ENCODE results near the gene MAP3K6. TPM values are rescaled to one million over a fixed set of nuclear protein-coding genes. Genes with fewer than 3 reads are reported as not detected.

MAP3K6 gene
- total RNA-seq, 1 donor from 2014 or later = 12.9 TPM

DNA sequence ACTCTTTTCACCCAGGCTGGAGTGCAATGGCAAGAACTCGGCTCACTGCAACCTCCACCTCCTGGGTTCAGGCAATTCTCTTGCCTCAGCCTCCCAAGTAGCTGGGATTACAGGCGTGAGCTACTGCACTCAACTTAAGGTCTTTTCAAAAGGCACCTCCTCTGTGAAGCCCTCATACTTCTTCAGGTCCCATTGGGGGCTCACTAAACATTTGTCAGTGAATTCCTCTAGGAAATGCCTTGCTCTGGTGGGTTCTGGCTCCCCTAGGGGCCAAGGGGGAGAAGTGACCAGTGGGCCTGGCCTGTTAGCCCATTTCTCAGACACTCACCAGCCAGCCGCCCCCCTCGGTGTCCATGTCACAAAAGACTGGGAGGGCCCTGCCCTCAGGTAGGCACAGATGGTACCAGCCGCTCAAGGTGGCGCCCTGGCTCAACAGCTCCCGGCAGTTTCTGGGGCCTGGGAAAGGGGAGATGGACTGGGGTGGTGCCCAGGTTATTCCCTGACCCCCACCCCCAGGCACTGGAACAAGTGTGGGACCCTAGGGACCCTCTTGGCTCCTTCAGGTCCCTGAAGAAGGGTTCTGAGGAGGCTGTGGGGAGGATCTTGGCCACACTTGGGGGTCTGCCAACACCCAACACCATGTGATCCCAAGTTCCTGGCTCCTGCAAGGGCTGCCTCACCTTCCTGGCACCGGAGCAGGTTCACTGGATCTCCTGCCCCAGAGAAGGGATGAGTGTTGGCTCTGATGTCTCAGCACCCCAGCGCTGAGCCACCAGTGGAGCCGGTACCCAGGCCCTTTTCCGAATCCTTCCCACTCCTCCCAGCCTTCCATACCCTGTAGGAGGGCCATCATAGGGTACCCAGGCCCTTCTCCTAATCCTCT, 6.3 kb upstream of the MAP3K6 start:
- DNase-seq = no peak

DNA sequence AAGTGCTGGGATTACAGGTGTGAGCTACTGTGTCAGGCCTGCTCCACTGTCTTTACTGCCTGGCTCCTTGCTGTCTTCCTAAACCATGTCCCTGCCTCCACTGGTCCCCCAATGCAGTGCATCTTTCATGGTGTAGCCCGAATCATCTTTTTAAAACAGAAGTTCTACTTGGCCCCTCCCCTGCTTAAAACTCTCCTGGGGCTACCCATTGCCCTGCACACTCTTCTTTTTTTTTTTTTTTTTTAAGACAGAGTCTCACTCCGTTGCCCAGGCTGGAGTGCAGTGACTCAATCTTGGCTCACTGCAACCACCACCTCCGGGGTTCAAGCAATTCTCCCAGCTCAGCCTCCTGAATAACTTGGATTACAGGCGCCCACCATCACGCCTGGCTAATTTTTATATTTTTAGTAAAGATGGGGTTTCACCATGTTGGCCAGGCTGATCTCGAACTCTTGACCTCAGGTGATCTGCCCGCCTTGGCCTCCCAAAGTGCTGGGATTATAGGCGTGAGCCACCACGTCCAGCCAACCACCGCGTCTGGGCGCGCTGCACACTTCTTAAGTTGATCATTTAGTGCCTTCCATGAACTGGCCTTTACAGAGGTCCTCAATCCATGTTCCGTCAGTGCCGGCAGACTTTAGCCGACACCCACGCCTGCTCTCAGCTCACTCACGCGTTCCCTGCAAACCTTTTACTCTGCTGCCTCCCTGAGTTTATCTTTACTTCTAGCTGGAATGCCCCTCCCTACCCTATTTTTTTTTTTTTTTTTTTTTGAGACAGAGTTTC, 5.5 kb upstream of the MAP3K6 start:
- DNase-seq = no peak

DNA sequence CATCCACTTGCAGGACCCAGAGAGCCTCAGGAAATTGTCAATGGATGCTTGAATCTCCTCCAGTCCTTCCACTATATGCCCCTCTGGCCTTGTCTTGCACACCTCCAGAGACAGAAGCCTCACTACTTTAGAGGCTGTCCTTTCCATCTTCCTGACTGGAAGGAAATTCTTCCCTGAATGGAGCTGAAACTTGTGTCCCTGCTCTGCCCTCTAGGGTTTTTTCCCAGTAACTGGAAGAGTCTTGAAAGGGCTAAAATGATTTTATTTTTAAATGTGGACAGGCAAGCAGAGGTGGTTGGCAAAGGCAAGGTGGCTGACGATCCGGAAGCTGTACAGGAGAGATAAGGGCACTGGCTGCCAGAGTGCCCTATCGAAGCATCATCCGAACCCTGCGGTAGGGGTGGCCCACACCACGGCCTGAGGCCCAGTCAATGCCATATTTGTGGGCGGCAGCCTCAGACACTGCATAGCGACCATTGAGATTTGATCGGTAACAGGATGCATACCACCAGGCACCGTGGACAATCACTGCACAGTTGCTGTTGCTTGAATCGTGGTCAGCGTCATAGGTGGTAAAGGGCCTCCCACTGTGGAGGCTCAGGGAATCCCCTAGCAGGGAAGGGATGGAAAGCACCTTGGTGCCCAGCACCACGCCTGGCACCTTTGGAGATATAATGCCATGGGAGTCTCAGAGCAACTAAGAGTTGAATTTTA, 2.3 kb upstream of the MAP3K6 start:
- no peak for DNase-seq

DNA sequence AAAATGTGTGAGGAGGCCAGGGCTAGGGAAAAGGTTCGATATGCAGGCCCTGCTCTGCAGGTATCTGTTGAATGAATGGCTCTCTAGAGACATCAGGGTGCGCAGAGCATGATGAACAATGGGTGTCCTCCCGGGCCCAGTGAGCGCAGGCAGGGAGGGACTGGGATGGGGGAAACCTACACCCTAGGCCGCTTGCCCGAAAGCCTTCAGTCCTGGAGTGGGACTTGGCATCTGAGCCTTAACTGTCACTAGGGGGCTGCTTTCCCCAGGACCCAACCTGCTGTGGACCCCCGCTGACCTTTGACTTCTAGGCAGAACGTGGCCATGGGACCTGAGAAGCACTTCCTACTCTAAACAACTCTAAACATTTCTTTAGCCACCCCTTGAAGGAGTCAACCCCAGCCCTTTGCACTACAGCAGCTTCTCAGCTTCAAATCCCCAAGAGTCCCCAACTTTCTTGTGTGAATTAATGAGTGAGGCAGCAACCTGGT, 444 bp upstream of the MAP3K6 start:
- DNase-seq = no peak

DNA sequence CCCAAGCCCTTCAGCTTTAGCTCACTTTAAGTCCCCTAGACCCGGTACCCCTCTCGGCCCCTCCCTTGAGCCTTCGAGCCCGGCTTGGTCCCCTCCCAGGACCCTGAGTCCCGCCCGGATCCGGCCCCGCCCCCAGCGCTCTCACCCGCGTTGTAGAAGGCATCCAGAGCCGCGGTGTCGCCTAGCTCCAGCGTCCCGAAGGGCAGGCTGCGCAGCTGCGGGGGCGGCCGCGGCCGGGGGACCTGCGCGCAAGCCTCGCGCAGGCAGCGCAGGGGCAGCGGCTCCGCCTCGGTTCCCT, 699 bp downstream of the MAP3K6 start:
- DNase-seq = peak; percentile 91

DNA sequence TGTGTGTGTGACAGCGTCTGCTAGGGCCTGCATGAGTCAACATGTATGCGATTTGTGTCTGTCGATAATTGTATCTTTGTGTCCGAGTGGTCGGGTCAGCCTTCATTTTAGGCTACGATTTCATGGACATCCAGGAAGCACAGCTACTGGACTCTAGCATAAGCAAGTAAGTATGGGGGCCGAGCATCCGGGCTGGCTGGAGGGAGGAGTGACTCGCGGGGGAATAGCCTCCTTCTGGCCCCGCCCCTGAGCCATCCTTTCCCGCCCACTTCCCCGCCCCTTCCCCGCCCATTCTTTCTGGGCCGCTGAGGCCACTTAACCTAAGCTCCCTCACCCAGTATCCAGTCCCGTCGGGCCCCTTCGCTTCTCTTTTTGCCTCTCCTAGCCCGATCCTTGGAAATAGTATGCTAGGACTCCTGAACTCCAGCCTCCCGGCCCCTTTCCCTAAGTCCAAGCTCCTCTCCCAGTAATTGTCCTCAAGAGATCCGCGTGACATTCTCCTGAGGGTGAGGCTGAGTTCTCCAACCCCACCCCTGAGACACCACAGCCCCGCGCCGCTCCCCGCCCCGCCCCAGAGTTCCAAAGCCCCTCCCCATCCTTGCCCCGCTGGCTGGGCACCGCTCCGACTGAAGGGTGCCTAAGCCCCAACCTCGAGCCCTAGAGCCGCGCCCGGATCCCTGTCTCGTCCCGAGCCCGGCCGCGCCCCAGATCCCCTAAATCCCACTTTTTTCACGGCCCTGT, 1.2 kb downstream of the MAP3K6 start:
- peak; percentile 94 for DNase-seq

DNA sequence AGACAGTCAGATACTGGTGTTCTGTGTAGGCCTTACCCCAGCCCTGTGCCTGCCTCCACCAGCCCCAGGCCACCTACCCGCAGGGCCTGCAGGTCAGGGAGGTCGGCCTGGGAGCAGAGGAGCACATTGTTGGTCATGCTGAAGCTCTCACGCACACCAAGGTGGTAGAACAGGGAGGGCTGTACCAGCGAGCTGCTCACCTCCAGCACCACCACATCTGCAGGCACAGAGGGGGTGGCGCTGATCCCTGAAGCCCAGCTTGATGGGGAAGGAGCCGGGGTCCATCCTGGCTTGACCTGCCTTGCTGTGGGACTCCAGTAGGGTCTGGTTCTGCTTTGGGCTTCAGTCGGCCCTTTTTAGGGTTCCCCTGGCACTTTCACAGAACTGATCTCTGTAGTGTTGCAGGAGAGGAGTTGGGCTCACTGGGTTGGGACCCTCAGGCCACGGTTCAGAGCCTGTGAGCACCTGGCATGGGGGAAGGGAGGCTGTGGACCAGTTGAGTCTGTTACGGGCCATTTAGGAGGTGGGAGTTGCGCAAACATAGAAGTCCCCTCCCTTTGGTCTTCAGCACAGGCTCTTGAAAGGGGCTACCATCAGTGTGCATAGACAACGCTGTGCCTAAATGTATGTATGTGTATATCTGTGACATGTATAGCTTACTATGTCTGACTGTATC, 1.9 kb downstream of the MAP3K6 start:
- DNase-seq = no peak

DNA sequence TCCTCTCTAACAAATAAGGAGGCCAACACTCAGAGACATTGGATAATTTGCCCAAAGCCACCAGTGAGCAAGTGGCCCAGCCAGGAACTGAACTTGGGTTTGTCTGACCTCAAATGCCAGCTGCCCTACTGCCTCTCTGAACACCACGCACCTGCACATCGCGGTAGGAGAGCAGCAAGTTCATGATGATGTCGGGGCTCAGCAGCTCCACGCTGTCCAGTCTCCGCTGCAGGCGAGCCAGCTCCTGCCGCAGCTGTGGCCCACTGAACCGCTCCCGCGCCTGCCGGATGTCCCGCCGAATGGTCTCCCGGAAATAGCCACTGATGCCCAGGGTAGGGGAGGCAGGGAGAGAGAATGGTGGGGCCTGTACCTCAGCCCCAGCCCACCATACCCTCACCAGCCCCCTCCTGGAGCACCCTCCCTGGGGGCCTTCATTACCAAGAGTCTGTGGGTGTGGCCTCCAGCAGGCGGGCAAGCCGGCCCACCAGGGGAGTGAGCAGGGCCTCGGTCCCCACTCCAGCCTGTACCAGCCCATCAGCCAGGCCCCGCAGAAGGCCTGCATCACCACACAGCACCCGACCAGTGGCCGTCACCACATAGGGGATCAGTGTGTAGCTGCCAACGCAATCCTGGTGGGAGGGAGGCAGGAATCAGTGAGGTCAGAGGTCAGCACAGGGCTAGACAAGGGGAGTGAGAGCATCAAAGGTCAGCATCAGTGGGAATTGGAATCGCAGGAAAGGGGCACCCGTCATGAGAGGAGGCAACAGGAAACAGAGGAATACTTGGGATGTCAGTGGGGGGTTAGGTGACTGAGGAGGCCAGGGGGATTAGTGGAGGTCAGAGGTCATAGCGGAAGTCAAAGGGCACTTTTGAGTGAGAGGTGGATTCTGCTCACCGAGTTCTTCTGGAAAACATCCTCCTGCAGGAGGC, 2.7 kb downstream of the MAP3K6 start:
- no peak for DNase-seq

DNA sequence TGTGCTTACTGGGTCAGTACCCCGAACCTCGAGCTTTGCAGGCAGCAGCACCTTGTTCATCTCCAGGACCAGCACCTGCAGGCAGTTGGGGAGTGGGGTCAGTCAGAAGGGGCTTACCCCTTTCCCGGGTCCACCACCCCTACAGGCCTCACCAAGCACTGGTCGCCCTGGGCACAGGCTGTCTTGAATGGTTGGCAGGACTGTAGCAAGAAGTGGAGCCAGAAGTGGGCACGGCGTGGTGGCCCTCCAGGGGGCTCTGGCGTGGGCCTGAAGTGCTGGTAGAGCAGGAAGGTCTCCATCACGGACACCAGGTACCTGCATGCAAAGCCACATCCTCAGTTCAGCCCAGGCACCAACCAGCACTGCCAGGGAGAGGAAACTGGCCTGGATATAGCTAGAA, 5.2 kb downstream of the MAP3K6 start:
- DNase-seq = no peak

DNA sequence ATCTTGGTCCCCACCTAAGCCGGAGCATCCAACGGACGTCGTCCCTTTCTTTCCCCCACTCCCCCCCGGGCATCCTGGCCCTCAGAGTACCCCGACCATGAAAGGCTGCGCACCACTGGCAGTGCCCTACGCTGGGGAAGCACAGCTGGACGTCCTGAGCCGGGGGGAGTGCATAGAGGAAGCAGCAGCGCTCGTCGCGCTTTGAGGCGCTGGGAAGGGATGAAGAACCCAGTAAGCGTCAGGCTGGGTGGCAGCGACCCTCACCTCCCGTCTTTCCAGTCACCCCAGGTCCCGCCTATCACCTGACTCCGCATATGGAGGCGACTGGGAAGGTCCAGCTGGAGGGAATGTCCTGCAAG, 5.7 kb downstream of the MAP3K6 start:
- DNase-seq = no peak

DNA sequence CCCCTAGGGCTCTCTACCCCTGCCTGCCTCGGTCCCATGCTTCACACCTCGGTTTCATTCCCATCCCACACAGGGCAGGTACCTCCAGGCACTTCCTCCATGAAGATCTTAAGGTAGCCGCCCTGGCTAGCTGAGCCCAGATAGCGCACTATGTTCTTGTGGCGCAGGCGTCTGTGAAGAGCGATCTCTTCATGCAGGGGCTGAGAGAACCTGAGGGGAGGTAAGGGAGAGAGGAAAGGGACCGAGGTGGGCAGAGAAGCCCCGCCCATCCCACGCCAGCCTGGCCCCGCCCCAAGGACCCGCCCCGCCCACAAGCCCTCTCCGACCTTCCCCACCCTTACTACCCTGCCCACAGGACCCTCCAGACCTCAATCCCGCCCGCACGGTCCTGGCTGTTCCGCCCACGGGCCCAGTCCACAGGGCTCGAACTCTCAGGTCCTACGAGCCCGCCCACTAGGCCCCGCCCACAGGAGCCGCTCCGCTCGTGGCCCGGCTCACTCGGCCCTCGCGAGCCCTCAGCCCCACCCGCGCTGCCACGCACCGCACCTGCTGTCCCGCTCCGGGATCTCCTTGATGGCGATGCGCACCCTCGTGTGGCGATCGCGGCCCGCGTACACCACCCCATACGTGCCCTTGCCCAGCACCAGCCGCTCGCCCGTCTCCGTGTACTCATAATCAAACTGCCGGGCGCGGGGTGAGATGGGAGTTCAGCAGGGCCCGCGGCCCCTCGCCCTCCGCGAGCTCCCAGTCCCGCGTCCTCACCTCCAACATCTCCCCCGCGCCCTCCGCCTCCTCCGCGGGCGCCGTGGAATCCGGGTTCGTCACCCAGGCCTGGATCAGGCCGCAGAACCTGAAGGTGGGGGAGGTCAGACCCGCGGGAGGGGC, 6.4 kb downstream of the MAP3K6 start:
- DNase-seq = no peak

DNA sequence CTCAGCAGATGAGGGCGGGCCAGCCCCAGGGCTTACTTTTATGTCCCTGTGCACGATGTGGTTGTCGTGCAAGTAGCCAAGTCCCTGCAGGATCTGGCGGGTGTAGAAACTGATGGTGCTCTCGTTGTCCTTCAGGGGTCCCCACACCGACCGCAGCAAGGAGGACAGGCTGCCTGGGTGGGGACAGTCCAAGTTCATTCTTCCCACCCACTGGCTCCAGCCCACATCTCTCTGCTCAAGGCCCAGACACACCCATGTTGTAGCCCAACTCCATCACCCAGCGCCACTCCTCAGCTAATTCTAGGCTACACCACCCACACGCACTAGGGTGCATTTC, 7.0 kb downstream of the MAP3K6 start:
- DNase-seq = no peak

DNA sequence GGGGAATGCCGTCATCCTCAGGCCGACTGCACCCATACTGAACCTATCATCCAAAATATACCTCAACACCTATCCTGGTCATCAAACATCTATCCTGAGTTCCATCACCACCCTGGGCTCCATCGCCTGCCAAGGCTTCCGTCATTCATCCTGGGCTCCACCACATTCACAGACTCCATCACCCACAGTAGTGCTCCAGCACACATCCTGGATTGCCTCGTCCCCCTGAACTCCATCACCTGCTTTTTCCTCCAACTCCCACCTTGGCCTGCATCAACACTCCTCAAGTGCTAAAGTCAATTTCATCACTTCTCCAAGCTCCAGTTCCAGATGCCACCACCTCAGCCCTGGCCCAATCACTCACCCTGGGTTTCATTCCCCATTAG, 7.8 kb downstream of the MAP3K6 start:
- no peak for DNase-seq

DNA sequence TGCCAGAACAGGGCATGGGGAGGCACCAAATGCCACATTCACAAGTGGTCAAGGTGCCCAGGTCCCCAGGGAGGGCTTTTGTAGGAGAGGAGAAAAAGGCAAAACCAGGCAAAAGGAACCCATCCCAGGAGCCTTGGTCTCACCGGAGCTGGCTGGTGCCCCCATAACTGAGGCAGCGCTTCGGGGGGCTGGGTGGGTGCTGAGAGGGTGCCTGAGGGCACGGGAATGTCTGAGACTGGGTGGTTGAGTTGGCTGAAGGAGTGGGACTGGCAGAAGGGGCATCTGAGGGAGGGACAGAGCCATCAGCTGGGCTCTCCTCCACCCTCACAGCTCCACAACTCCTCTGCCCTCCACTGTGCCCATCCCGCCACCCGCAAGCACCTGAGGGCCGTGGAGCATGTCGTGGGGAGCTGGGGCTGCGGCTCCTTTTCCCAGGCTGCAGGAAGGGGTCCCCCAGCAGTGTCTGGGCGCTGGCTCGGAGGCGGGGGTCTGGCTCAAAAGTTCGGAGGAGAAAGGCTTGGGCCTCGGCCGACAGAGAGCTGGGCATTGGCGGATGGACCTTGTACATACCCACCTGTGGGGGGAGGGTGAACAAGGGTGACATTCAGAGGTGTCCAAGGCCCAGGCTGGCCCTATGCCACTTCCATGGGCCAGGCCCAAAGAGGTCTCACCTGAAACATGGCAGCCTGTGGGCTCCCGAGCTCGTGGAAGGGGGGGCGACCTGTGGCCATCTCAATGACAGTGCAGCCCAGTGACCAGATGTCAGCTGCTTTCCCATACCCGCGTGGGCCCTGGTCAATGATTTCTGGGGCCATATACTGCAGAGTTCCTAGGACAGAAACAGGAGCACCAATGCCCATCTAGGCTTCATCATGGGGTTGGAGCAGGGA, 8.5 kb downstream of the MAP3K6 start:
- DNase-seq = no peak

DNA sequence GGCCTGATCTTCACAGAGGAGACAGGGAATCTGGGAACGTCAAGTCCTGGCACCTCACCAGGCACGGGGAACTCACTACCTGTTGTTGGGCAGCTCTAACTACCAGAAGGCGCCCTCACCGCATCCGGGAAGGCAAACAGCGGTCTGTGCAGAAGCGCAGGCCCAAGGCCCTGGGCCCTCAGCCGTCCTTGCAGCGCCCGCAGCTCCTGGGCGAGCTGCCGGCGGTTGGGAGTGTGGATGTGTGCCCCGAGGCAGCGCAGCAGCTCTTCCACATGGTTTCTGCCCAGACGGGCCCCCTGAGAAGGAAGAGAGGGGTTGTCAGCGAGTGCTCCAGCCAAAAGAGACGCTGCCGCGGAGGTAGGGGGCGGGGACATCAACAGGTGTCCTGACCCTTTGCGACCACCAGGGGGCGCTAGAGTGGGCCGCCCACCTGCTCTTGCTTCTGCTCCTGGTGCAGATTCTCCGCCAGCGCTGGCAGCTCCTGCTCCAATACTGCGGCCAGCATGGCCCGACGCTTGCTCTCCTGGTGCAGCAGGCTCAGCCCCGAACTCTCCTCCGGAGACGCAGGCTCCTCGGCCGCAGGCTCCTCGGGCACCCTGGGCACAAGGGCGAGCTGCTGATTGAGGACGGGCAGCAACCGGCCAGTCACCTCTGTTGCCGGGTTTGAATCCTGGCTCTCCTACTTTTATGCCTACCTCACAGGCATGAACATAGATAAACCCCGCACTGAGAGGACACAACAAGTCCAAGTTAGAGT, 9.3 kb downstream of the MAP3K6 start:
- DNase-seq = peak; percentile 86

DNA sequence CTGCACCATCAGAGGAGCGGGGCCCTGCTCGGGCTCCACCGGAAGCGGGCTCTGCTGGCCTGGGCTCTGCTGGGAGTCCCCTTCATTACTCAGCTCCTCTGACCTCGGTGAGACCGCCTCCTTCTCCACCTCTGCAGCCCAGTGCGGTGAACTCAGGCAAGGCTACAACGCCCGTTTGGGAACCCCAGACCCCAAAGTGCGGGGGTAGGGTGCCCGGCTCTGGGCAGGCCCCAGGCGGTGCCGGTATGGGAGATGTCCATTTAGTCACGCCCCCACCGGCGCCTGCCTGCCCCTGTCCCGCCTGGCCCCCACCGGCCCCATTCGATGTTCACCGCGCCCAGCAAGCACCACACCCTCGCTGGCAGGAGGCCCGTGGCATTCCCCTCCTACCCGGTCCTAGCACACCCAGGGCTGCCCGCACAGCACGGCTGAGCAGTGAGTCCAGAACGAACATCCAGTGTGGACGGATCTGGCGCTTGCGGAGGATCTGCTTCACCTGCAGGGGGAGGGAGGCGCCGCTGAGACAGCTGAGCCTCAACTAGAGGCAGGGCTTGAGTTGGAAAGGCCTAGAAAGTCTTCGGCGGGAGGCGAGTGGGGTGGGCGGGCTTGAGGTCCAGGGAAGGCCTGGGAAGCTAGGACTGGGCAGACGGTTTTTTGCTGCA, 10.0 kb downstream of the MAP3K6 start:
- peak; percentile 57 for DNase-seq

DNA sequence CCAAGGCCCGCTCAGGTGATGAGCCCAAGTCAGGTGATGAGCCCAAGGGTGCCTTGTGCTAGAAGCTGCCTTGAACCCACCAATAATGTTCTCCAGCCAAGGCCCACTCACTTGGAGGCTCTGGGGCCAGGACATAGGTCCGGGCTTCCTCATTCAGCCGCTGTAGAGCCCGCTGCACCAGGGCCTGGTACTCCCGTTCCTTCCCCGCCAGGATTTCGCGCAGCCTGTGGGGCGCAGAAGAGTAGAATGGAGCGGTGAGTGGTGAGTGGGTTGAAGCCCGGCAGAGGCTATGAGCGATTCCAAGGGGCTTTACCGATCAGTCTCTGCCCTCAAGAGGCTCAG, 10.5 kb downstream of the MAP3K6 start:
- no peak for DNase-seq
